GM12872 (cell line): ENCODE data around the gene ARHGEF28.

Experiments used
- CTCF ChIP-seq: IDR thresholded peaks from 3 replicates; pipeline ENCODE4 v1.5.1; 2011; ENCODE audit warnings: low read depth, mild to moderate bottlenecking, low read length, moderate library complexity; ENCODE audit not compliant: insufficient read depth

ARHGEF28 gene

GRCh38 chr5:73670731-73671130, 44.7 kb downstream of the ARHGEF28 start:
- TF ChIP-seq CTCF = no peak

DNA sequence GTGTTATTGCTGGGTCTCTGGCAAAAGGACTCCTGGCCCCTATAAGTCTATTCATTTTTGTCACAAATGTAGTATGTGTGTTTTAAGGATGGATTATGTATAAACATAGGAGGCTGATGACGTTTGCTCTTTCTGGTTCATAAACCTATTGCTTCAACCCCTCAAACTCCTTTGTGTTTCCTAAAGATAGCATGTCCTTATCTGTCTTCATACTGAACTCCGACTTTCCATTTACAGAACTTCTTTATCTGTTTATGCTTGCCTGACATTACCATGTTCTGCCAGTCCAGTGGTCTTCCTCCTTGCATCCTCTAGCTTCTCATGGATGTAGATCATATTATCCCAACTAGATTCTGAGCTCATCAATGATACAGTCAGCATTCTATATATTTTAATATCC, 46.1 kb downstream of the ARHGEF28 start:
- TF ChIP-seq CTCF = no peak

DNA sequence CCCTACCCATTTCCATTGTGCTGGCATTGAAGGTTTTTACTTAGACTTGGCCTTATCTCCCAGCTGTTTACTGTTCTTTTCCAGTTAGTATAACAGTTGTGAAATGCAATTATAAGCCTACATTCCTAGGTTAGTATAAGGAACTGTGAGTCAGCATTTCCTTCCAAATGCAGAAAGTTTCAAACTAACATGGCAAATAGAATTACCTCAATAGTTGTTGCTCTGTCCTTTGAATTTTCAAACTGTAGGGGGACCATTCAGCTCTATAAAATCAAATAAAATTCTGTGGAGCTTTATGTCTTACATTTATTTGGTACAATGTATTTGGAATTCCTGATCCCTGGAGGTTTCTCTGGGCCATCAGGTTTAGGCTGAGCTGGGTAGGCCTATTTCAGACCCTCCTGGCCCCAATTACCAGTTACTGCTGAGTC, 47.2 kb downstream of the ARHGEF28 start:
- no peak for TF ChIP-seq CTCF

- TF ChIP-seq CTCF = no peak
Measured at GRCh38 chr5:73674669-73675004, 48.6 kb downstream of the ARHGEF28 start.

GRCh38 chr5:73678322-73678740, 52.3 kb downstream of the ARHGEF28 start:
- no peak for TF ChIP-seq CTCF

GRCh38 chr5:73678807-73679206, 52.8 kb downstream of the ARHGEF28 start:
- TF ChIP-seq CTCF = no peak

DNA sequence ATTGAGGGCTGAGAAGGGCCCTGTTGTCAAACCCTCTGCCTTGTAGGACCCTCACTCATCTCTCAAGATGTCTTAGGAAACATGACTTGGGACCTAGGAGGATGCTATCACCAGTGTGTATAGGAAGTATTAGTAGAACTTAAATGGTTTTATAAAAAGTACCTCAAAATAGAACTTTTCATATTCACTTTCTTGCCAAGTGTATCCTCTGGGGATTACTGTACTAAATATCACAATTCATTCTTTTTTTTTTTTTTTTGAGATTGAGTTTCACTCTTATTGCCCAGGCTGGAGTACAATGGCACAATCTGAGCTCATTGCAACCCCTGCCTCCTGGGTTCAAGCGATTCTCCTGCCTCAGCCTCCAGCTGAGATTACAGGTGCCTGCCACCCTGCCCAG, 56.2 kb downstream of the ARHGEF28 start:
- no peak for TF ChIP-seq CTCF

GRCh38 chr5:73684691-73685090, 58.7 kb downstream of the ARHGEF28 start:
- no peak for TF ChIP-seq CTCF
